IMR-90 (cell line): Measurements from ENCODE around the gene MAFB.
"Not testable (repeated sequence)": the region's sequence is repeated elsewhere in the genome, so short reads cannot be mapped to it uniquely, and the experiment has no call there.

Experiments
- CEBPB ChIP-seq: IDR thresholded peaks from 2 replicates; pipeline ENCODE4 v1.6.1; 2012; ENCODE audit warnings: low read depth, low read length, improper control_type of control experiment
- CTCF ChIP-seq: conservative IDR thresholded peaks from 2 replicates; pipeline ENCODE4 v1.5.1; 2012; ENCODE audit warnings: mild to moderate bottlenecking, low read depth, low read length, improper control_type of control experiment
- ELK1 ChIP-seq: fragments of 150-350 bp; IDR thresholded peaks from 2 replicates; pipeline ENCODE4 v1.6.1; 2016; ENCODE audit warnings: low read depth, mild to moderate bottlenecking, low read length, moderate library complexity, borderline replicate concordance
- FOS ChIP-seq: fragments of 150-350 bp; IDR thresholded peaks from 2 replicates; pipeline ENCODE4 v1.6.1; 2016; ENCODE audit warnings: low read depth, low read length
- MAFK ChIP-seq: IDR thresholded peaks from 2 replicates; pipeline ENCODE4 v1.6.1; 2012; ENCODE audit warnings: low read depth, low read length, improper control_type of control experiment
- POLR2A ChIP-seq: IDR thresholded peaks from 2 replicates; pipeline ENCODE4 v1.6.1; 2012; ENCODE audit warnings: mild to moderate bottlenecking, low read depth, low read length
- RAD21 ChIP-seq: IDR thresholded peaks from 2 replicates; pipeline ENCODE4 v1.6.1; 2012; ENCODE audit warnings: low read length, improper control_type of control experiment
- RFX5 ChIP-seq: IDR thresholded peaks from 2 replicates; pipeline ENCODE4 v1.8.0; 2012; ENCODE audit warnings: low read depth, mild to moderate bottlenecking, low read length, moderate library complexity
- USF2 ChIP-seq: fragments of 150-350 bp; IDR thresholded peaks from 2 replicates; pipeline ENCODE4 v1.6.1; 2017; ENCODE audit warnings: mild to moderate bottlenecking, antibody characterized with exemption, low read length, low read depth

GRCh38 chr20:40736468-40736867, 47.4 kb upstream of the MAFB start:
- not testable (repeated sequence) for TF ChIP-seq CTCF, POLR2A, ELK1, RFX5, CEBPB, MAFK, FOS, USF2, RAD21
